ENCODE measurements around the gene VPS35. TPM values are rescaled to one million over a fixed set of nuclear protein-coding genes. Genes with fewer than 3 reads are reported as not detected.

VPS35 gene
- total and polyA plus RNA-seq, 2 experiments from 2014 or later = 127 to 221 TPM

- Histone ChIP-seq H3K36me3 (replicated peaks; ENCODE audit: insufficient read depth, low read depth) (no peaks in the 10 kb centered on the region), H4K20me1 (ENCODE audit: insufficient read depth, poor library complexity, severe bottlenecking) (no peaks in the 10 kb centered on the region), H3K27ac (no peak overlapping the region), H3K9me3 (ENCODE audit: low read depth) (no peaks in the 10 kb centered on the region), H2AFZ (no peak overlapping the region), H3K9me2 (replicated peaks; ENCODE audit: insufficient read depth) (no peaks in the 10 kb centered on the region), H3K27me3 (no peaks in the 10 kb centered on the region), H3K4me1 (ENCODE audit: insufficient read depth) (peaks cover 3% of the 10 kb centered on the region), H3K4me3 (no peak overlapping the region), H3K79me2 (no peaks in the 10 kb centered on the region), H3K4me2 (no peak overlapping the region)
- WGBS (ENCODE audit: low lambda C conversion rate, missing lambda C conversion rate) = 90% methylated on average over 2 of the region's 2 CpGs
- TF ChIP-seq EZH2 (IDR thresholded peaks at IDR 0.05; ENCODE audit: borderline replicate concordance) = no peak
- TF ChIP-seq CTCF (IDR thresholded peaks at IDR 0.05; ENCODE audit: poor library complexity) = no peak
- TF ChIP-seq EZH2phosphoT487 (IDR thresholded peaks at IDR 0.05; ENCODE audit: low read depth, severe bottlenecking, unreplicated experiment) = no peak
- DNase-seq (ENCODE audit: low spot score) = no peak
Measured at GRCh38 chr16:46702030-46702429, 13.1 kb upstream of the VPS35 start.

- no peak overlapping the region for H3K4me2 ChIP-seq
- H3K36me3 ChIP-seq (replicated peaks; ENCODE audit: insufficient read depth, low read depth) = no peaks in the 10 kb centered on the region
- DNase-seq (ENCODE audit: low spot score) = no peak
- H2AFZ ChIP-seq = no peak overlapping the region
- H3K4me1 ChIP-seq (ENCODE audit: insufficient read depth) = peaks cover under 1% of the 10 kb centered on the region
- H3K9me2 ChIP-seq (replicated peaks; ENCODE audit: insufficient read depth) = no peaks in the 10 kb centered on the region
- no peaks in the 10 kb centered on the region for H3K79me2 ChIP-seq
- TF ChIP-seq EZH2 (IDR thresholded peaks at IDR 0.05; ENCODE audit: borderline replicate concordance) (no peak), EZH2phosphoT487 (IDR thresholded peaks at IDR 0.05; ENCODE audit: low read depth, severe bottlenecking, unreplicated experiment) (no peak), CTCF (IDR thresholded peaks at IDR 0.05; ENCODE audit: poor library complexity) (no peak)
- no peak overlapping the region for H3K4me3 ChIP-seq
- WGBS (ENCODE audit: low lambda C conversion rate, missing lambda C conversion rate) = 91% methylated on average over 4 of the region's 4 CpGs
- H3K27me3 ChIP-seq = no peaks in the 10 kb centered on the region
- H4K20me1 ChIP-seq (ENCODE audit: insufficient read depth, poor library complexity, severe bottlenecking) = no peaks in the 10 kb centered on the region
- no peak overlapping the region for H3K27ac ChIP-seq
- no peaks in the 10 kb centered on the region for H3K9me3 ChIP-seq (ENCODE audit: low read depth)
Measured at GRCh38 chr16:46701615-46702014, 12.6 kb upstream of the VPS35 start.

- H3K79me2 ChIP-seq = no peaks in the 10 kb centered on the region
- H3K9me3 ChIP-seq (ENCODE audit: low read depth) = no peaks in the 10 kb centered on the region
- 97% methylated on average over 3 of the region's 3 CpGs for WGBS (ENCODE audit: low lambda C conversion rate, missing lambda C conversion rate)
- no peaks in the 10 kb centered on the region for H3K4me1 ChIP-seq (ENCODE audit: insufficient read depth)
- TF ChIP-seq EZH2phosphoT487 (IDR thresholded peaks at IDR 0.05; ENCODE audit: low read depth, severe bottlenecking, unreplicated experiment) = no peak
- no peaks in the 10 kb centered on the region for H3K9me2 ChIP-seq (replicated peaks; ENCODE audit: insufficient read depth)
- no peak overlapping the region for H3K4me3 ChIP-seq
- no peak overlapping the region for H3K27ac ChIP-seq
- DNase-seq (ENCODE audit: low spot score) = no peak
- no peak overlapping the region for H3K4me2 ChIP-seq
- no peaks in the 10 kb centered on the region for H3K36me3 ChIP-seq (replicated peaks; ENCODE audit: insufficient read depth, low read depth)
- no peak overlapping the region for H2AFZ ChIP-seq
- H3K27me3 ChIP-seq = no peaks in the 10 kb centered on the region
- no peaks in the 10 kb centered on the region for H4K20me1 ChIP-seq (ENCODE audit: insufficient read depth, poor library complexity, severe bottlenecking)
Measured at GRCh38 chr16:46700048-46700447, 11.1 kb upstream of the VPS35 start.

- Histone ChIP-seq H3K79me2 (peaks cover 10% of the 10 kb centered on the region), H3K27ac (no peak overlapping the region), H3K36me3 (replicated peaks; ENCODE audit: insufficient read depth, low read depth) (no peaks in the 10 kb centered on the region), H2AFZ (no peak overlapping the region), H4K20me1 (ENCODE audit: insufficient read depth, poor library complexity, severe bottlenecking) (no peaks in the 10 kb centered on the region), H3K9me3 (ENCODE audit: low read depth) (no peaks in the 10 kb centered on the region), H3K4me1 (ENCODE audit: insufficient read depth) (no peaks in the 10 kb centered on the region), H3K9me2 (replicated peaks; ENCODE audit: insufficient read depth) (no peaks in the 10 kb centered on the region), H3K4me3 (no peak overlapping the region), H3K27me3 (no peaks in the 10 kb centered on the region), H3K4me2 (no peak overlapping the region)
- TF ChIP-seq EZH2phosphoT487 (IDR thresholded peaks at IDR 0.05; ENCODE audit: low read depth, severe bottlenecking, unreplicated experiment) (no peak), CTCF (IDR thresholded peaks at IDR 0.05; ENCODE audit: poor library complexity) (no peak), EZH2 (IDR thresholded peaks at IDR 0.05; ENCODE audit: borderline replicate concordance) (no peak)
- 81% methylated on average over 3 of the region's 3 CpGs for WGBS (ENCODE audit: low lambda C conversion rate, missing lambda C conversion rate)
- no peak for DNase-seq (ENCODE audit: low spot score)
Measured at GRCh38 chr16:46696957-46697356, 8.0 kb upstream of the VPS35 start.
